MCF 10A (cell line): ENCODE data around the gene CLP1. TPM values are rescaled to one million over a fixed set of nuclear protein-coding genes. Genes with fewer than 3 reads are reported as not detected.
A peak's percentile ranks its signal among the peaks of the same experiment; 100 is the strongest.

ENCODE experiments used
- BruUV-seq: library from RNA; stranded (reverse); fragments of 400-500 nt; replicated peaks from 2 replicates; lab custom pipeline; 2021; lab: Mats Ljungman, UMichigan
- CTCF ChIA-PET: fragments of 300-600 bp; sonication (Branson Sonifier 250); formaldehyde crosslinking; extraction: SDS; loops from one replicate; lab custom pipeline; 2021; ENCODE audit warnings: antibody characterized with exemption, inconsistent platforms; lab: Yijun Ruan, JAX
- POLR2A ChIA-PET: fragments of 300-600, 350-650 bp; sonication (Branson Sonifier 250); formaldehyde crosslinking; extraction: SDS; loops from one replicate; lab custom pipeline; 2020; ENCODE audit warnings: antibody characterized with exemption, inconsistent platforms; lab: Yijun Ruan, JAX
- DNase-seq: peaks from one replicate; pipeline ENCODE4 v3.0.0-alpha.2; 2018; ENCODE audit not compliant: unreplicated experiment
- H3K27ac Mint-ChIP-seq: one replicate; pipeline ENCODE4 v1.8.0; 2022; ENCODE audit warnings: mild to moderate bottlenecking, low read depth, mixed read lengths; ENCODE audit not compliant: unreplicated experiment
- H3K27me3 Mint-ChIP-seq: one replicate; pipeline ENCODE4 v1.8.0; 2022; ENCODE audit warnings: mixed read lengths; ENCODE audit not compliant: insufficient read depth, unreplicated experiment
- H3K36me3 Mint-ChIP-seq: one replicate; pipeline ENCODE4 v1.8.0; 2022; ENCODE audit warnings: mild to moderate bottlenecking, moderate library complexity, mixed read lengths; ENCODE audit not compliant: insufficient read depth, unreplicated experiment
- H3K4me1 Mint-ChIP-seq: one replicate; pipeline ENCODE4 v1.8.0; 2022; ENCODE audit warnings: mixed read lengths; ENCODE audit not compliant: insufficient read depth, unreplicated experiment
- H3K4me3 Mint-ChIP-seq: one replicate; pipeline ENCODE4 v1.8.0; 2022; ENCODE audit warnings: mild to moderate bottlenecking, moderate library complexity, mixed read lengths; ENCODE audit not compliant: unreplicated experiment
- H3K9me3 Mint-ChIP-seq: one replicate; pipeline ENCODE4 v1.8.0; 2022; ENCODE audit warnings: mixed read lengths; ENCODE audit not compliant: unreplicated experiment
- intact Hi-C: fragments of 100-400 bp; cut with micrococcal nuclease; formaldehyde crosslinking; loops from 2 replicates; pipeline ENCODE4 v1.14.1; 2022
- total RNA-seq: library from RNA; stranded (reverse); gene quantifications from 2 replicates; pipeline ENCODE4 v1.2.3, GENCODE V29; 2022
- TF ChIP-seq, protein P1 (sequence below): fragments of 200-600 bp; IDR thresholded peaks from one replicate; pipeline ENCODE4 v1.8.0; 2022; ENCODE audit warnings: antibody characterized with exemption, mild to moderate bottlenecking; ENCODE audit not compliant: unreplicated experiment

The CLP1 gene
- total RNA-seq, 1 experiment from 2014 or later: 9.2 TPM

DNA sequence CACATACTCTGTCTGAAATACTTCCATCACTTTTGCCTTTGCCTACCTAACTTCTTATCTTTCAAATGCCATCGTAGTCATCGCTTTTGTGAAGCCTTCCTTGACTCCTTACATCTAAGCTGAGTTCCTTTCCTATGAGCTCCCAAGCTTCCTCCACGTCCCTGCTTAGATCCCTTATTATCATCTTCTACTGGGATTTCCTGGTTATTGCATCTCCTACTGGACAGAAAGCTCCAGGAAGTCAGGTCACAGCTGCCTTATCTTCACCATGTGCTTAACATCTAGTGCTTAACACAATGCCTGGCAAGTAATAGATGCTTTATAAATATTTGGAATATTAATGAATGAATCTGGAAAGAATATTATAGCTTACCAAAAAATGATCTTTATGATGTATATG lies 13.8 kb upstream of the CLP1 start:
- intact Hi-C loops: loop anchor here (1.0 to 5.0 kb wide), 2 partner anchors 186 to 297 kb away; no protein-coding TSS in a partner anchor
- H3K9me3 Mint-ChIP-seq: no peaks in the 10 kb centered on the region
- H3K27ac Mint-ChIP-seq: no peak overlapping the region
- H3K27me3 Mint-ChIP-seq: peaks cover 28% of the 10 kb centered on the region
- no peak overlapping the region for H3K4me3 Mint-ChIP-seq
- peaks cover 23% of the 10 kb centered on the region for H3K36me3 Mint-ChIP-seq
- no peak for DNase-seq
- peaks cover 20% of the 10 kb centered on the region for H3K4me1 Mint-ChIP-seq
- ChIA-PET CTCF (interaction anchor here (0.5 to 13.5 kb wide), 46 partner anchors 8 to 306 kb away, joined by 3 to 315 read pairs (median 5); partner anchors contain the start of genes CLP1, P2RX3, RTN4RL2 and SLC43A1), POLR2A (interaction anchor here (0.7 to 1.9 kb wide), 4 partner anchors 76 to 298 kb away, joined by 3 to 10 read pairs (median 4); no protein-coding TSS in a partner anchor)
- no TSS peak for BruUV-seq
- TF ChIP-seq, protein P1, sequence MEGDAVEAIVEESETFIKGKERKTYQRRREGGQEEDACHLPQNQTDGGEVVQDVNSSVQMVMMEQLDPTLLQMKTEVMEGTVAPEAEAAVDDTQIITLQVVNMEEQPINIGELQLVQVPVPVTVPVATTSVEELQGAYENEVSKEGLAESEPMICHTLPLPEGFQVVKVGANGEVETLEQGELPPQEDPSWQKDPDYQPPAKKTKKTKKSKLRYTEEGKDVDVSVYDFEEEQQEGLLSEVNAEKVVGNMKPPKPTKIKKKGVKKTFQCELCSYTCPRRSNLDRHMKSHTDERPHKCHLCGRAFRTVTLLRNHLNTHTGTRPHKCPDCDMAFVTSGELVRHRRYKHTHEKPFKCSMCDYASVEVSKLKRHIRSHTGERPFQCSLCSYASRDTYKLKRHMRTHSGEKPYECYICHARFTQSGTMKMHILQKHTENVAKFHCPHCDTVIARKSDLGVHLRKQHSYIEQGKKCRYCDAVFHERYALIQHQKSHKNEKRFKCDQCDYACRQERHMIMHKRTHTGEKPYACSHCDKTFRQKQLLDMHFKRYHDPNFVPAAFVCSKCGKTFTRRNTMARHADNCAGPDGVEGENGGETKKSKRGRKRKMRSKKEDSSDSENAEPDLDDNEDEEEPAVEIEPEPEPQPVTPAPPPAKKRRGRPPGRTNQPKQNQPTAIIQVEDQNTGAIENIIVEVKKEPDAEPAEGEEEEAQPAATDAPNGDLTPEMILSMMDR: no peak

DNA sequence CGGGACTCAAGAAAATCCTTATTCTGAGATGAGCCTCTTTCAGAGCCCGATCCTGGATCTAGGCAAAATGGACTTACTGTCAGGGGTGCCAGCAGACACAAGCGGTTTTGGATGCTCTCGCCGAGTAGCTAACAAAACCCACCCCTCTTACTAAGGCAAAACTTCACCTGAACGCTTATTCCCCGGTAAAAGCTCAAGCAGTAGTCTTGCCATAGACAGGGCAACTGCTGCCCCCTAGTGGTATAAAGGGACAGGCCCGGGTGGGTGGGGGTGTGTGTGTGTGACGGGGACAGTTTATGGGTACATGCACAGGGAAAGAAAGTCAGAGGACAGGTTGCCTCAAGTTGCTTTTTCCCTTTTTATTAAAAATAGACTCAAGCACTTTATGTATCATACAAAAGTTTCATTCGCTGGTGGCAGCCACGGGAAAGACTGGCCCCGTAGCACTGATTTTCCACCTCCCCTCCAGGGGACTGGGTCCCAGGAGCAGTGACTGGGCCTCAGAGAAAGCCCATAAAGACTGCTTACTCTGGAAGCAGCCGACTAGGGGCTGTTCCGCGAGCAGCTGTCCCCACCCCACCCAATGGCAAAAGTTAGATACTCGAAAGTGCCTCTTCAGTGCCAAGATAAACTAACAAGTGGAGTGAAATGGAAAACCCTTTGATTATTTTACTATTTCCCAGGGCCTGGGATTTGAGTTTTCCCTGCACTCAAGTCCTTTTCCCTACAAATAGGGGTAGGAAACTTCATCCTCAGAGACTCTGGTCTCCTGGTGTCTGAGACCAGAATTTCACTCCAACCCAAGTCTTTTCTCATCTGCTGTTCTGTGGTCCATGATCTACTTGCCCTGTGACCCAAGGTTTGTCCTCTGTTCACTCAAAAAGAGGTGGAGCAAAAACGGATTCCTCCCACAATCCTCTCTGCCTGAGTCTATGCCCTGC lies 12.5 kb upstream of the CLP1 start:
- Mint-ChIP-seq H3K4me3 (no peak overlapping the region), H3K36me3 (peaks cover 17% of the 10 kb centered on the region), H3K4me1 (peaks cover 28% of the 10 kb centered on the region), H3K9me3 (no peaks in the 10 kb centered on the region), H3K27ac (no peak overlapping the region), H3K27me3 (peaks cover 35% of the 10 kb centered on the region)
- BruUV-seq: no TSS peak
- DNase-seq: peak; percentile 83
- ChIA-PET POLR2A (interaction anchor here (0.8 to 1.9 kb wide), 6 partner anchors 9 to 299 kb away, joined by 3 to 10 read pairs (median 4); no protein-coding TSS in a partner anchor), CTCF (interaction anchor here (0.6 to 13.5 kb wide), 52 partner anchors 8 to 307 kb away, joined by 3 to 315 read pairs (median 4); partner anchors contain the start of genes CLP1, P2RX3, RTN4RL2 and SLC43A1)
- TF ChIP-seq, protein P1: peak; percentile 59
- intact Hi-C loops: loop anchor here (1.0 to 5.0 kb wide), 3 partner anchors 187 to 877 kb away; no protein-coding TSS in a partner anchor

DNA sequence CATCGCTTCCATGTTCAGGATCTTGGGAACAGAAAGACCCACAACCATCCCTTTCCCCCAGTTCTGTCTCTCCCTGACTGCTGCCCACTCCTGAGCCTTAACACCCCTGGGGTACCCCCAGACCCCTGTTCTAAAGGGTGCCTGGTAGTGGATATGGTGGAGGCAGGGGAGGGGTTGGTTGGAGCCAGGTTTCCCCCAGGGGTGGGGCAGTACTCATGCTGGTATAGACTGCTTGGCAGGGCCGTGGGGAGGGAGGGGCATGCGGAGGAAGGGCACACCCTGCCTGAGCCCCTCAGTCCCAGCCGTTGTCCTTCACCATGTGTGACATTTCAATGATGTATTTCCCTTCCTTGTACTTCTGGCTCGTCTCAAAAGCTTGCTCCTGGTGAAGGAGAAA lies 11.9 kb upstream of the CLP1 start:
- H3K27ac Mint-ChIP-seq: no peak overlapping the region
- DNase-seq: no peak
- ChIA-PET CTCF (interaction anchor here (0.6 to 13.5 kb wide), 20 partner anchors 10 to 303 kb away, joined by 3 to 315 read pairs (median 7); partner anchors contain the start of genes RTN4RL2, TIMM10 and UBE2L6), POLR2A (interaction anchor here (0.8 kb wide), 1 partner anchor 8 kb away, joined by 3 read pairs; no protein-coding TSS in a partner anchor)
- TF ChIP-seq, protein P1: no peak
- H3K4me1 Mint-ChIP-seq: peaks cover 31% of the 10 kb centered on the region
- H3K36me3 Mint-ChIP-seq: peaks cover 17% of the 10 kb centered on the region
- no TSS peak for BruUV-seq
- peaks cover 35% of the 10 kb centered on the region for H3K27me3 Mint-ChIP-seq
- no peaks in the 10 kb centered on the region for H3K9me3 Mint-ChIP-seq
- intact Hi-C loops: loop anchor here (5.0 kb wide), 1 partner anchor 877 kb away; no protein-coding TSS in a partner anchor
- H3K4me3 Mint-ChIP-seq: no peak overlapping the region
